ENCODE measurements around the gene SLC26A5.

Gene SLC26A5

GRCh38 chr7:103344453-103345149, 101.4 kb downstream of the SLC26A5 start, which contains the start of gene DNAJC2:
DNAJC2 (minus strand) TSS chr7:103344767; CDS start chr7:103344622, 145 bp downstream.
- peak; percentile 88 for DNase-seq

- no peak for DNase-seq
Observed at GRCh38 chr7:103343758-103344452, 102.1 kb downstream of the SLC26A5 start.

- DNase-seq: no peak
Observed at GRCh38 chr7:103343332-103343731, 102.7 kb downstream of the SLC26A5 start.

GRCh38 chr7:103341466-103341865, 104.5 kb downstream of the SLC26A5 start:
- DNase-seq: no peak

GRCh38 chr7:103338864-103339263, 107.1 kb downstream of the SLC26A5 start:
- DNase-seq: no peak

GRCh38 chr7:103336761-103337160, 109.2 kb downstream of the SLC26A5 start:
- DNase-seq: no peak

GRCh38 chr7:103325744-103326143, 120.3 kb downstream of the SLC26A5 start:
- no peak for DNase-seq
